Right cardiac atrium (tissue), 5 donors: ENCODE data around the gene PARVA. TPM values are rescaled to one million over a fixed set of nuclear protein-coding genes. Genes with fewer than 3 reads are reported as not detected.
A peak's percentile ranks its signal among the peaks of the same experiment; 100 is the strongest.

ENCODE experiments used
- ATAC-seq, 2 donors: fragments of 200-7000 bp; cut with Tn5 transposase; one replicate each; pipeline versions ENCODE4 v1.8.0 to v1.9.1; 2020; ENCODE audit warnings: moderate library complexity in 2 of 2, mild to moderate bottlenecking in 1 of 2
- DNase-seq, 3 donors: peaks; one replicate each; pipeline ENCODE4 v3.0.0-alpha.2; 2020
- H3K27ac ChIP-seq: one replicate; pipeline ENCODE4 v1.5.1; 2013; ENCODE audit warnings: mild to moderate bottlenecking, low read length, control low read depth, moderate library complexity
- H3K27me3 ChIP-seq: one replicate; pipeline ENCODE4 v1.6.1; 2013; ENCODE audit not compliant: control insufficient read depth, insufficient read depth
- H3K4me1 ChIP-seq: one replicate; pipeline ENCODE4 v1.6.1; 2013; ENCODE audit warnings: low read length; ENCODE audit not compliant: control insufficient read depth, insufficient read depth
- H3K4me3 ChIP-seq: one replicate; pipeline ENCODE4 v1.5.1; 2013; ENCODE audit warnings: low read length, control low read depth
- H3K9me3 ChIP-seq: one replicate; pipeline ENCODE4 v1.6.1; 2013; ENCODE audit warnings: low read length; ENCODE audit not compliant: control insufficient read depth
- WGBS: extraction: QIAGEN DNeasy Blood & Tissue Kit; methylation state at CpG from one replicate; pipeline ENCODE4 v1.1.7; 2013; 5-methylcytosine and 5-hydroxymethylcytosine counted together
- intact Hi-C, 4 donors: fragments of 100-400 bp; cut with DNase I; formaldehyde crosslinking; loops; one replicate each; pipeline versions ENCODE4 v1.11.0 to v1.14.0; 2022 to 2023
- polyA plus RNA-seq: library from polyadenylated mRNA; stranded (reverse); fragments of 200-250 nt; gene quantifications from one replicate; pipeline ENCODE4 v1.2.3, GENCODE V29; 2013
- total RNA-seq, 4 donors: library from RNA; stranded (reverse); fragmentation: NEBNext Ultra II Directional; extraction: Animal tissue kit (Norgen Biotek cat#: 25700); gene quantifications; one replicate each; pipeline ENCODE4 v1.2.1, GENCODE V29; 2021
- donor health status: healthy with polysubstance abuse.
- donor health status: DM: no; HTN: yes; CAD: no.
- donor health status: DM: no; HTN: no; CAD: no.
- donor health status: DM: no; HTN: yes; CAD: no; lungs with severe emphysema.
- donor health status: DM: yes; HTN: yes; CAD: no.

Gene PARVA
- total and polyA plus RNA-seq, 5 donors: 30.6 to 116 (median 71.2) TPM

DNA sequence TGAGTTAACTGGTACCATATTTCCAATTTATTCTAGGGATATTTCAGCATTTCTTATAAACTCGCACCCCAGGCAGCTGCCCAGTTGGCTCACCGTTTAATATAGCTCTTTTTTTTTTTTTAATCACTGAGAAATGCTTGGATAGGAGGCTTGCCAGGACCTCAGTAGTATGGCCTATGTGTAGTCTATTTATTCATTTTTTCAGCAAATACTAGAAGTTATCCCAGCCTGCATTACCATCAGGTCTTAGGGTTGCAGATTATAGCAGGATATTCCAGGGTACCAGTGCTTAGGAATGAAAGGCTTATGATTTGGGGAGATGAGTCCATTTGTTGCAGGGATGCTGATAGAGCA is 26.6 kb downstream of the PARVA start:
- Histone ChIP-seq H3K9me3 (no peaks in the 10 kb centered on the region), H3K4me1 (peaks cover 18% of the 10 kb centered on the region), H3K27me3 (no peaks in the 10 kb centered on the region), H3K27ac (no peak overlapping the region), H3K4me3 (no peak overlapping the region)
- ATAC-seq (no peak), DNase-seq (peak in 1 of 3 donors; percentile 50)
- intact Hi-C loops: no loop called here
- WGBS: 28% methylated on average over 2 of the region's 2 CpGs

DNA sequence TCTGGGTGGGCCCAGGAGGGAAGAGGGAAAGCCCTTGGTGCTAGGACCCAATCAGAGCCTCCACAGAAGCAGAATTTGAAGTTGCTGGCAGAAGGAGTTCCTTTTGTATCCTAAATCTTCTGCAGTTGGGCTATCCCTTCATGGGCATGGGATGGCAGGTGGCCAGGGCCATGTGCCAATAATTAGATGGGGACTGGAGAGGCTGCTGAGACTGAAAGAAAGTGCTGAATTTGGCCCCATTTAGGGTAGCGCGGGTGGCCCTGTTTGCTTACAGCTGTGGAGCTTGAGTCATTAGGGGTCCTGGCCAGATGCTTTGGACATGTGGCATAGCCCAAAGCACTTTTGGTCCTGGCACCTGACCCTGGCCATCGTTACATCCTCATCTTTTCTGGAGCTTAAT is 27.1 kb downstream of the PARVA start:
- Histone ChIP-seq H3K4me1 (peaks cover 18% of the 10 kb centered on the region), H3K27me3 (no peaks in the 10 kb centered on the region), H3K27ac (no peak overlapping the region), H3K4me3 (no peak overlapping the region), H3K9me3 (no peaks in the 10 kb centered on the region)
- DNase-seq (peak; percentile 26 to 64 (median 55)), ATAC-seq (peak; percentile 6 to 43)
- intact Hi-C loops: no loop called here
- WGBS: 57% methylated on average over 3 of the region's 3 CpGs

DNA sequence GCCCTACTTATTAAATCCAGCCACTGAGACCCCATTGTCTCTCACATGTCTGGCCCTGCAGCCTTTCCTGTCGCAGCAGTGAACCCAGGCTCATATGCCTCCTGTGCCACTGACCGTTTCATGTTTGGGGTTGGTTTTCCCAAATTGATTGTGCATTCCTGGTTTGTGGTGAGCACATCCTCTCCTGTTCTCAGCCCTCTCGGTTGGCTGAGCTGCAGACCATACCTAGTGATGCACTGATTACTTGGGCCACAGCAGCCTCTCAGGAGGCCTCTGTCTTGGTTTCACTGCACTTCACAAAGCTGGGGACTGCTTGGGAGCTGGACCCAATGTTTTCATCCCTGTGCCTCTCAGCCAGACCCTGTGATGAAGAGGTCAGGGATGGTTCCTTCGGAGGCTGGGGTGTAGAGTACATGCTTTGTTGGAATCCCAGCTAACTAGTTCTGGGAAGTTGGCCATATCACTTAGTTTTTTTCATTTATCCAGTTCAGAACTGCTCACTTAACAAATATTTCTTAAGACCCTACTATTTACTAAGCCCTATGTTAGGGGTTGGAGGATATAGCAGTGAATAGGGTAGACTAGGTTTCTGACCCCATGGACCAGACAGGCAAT is 30.9 kb downstream of the PARVA start:
- intact Hi-C loops: loop anchor here in 1 of 4 donors (5.0 kb wide), 1 partner anchor 484 kb away; no protein-coding TSS in a partner anchor
- H3K4me3 ChIP-seq: no peak overlapping the region
- 81% methylated on average over 4 of the region's 4 CpGs for WGBS
- H3K9me3 ChIP-seq: no peaks in the 10 kb centered on the region
- ATAC-seq: no peak
- peaks cover 25% of the 10 kb centered on the region for H3K4me1 ChIP-seq
- H3K27me3 ChIP-seq: no peaks in the 10 kb centered on the region
- DNase-seq: no peak
- H3K27ac ChIP-seq: no peak overlapping the region

DNA sequence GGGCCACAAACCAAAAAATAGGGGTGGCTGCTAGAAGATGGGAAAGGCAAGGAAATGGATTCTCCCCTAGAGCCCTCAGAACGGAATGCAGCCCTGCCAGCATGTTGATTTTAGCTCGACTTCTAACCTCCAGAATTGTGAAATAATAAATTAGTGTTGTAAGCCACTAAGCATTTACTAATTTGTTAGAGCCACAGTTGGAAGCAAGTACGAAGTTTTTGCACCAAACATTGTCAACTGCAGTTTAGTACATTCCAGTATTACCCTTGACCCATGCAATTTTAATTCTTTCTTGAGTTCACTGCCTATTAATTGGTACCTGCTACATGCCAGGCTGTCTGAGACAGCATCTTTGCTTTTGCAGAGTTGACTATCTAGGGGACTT is 32.2 kb downstream of the PARVA start:
- Histone ChIP-seq H3K9me3 (no peaks in the 10 kb centered on the region), H3K27ac (peak overlapping the region; percentile 1), H3K4me3 (no peak overlapping the region), H3K27me3 (no peaks in the 10 kb centered on the region), H3K4me1 (peaks cover 22% of the 10 kb centered on the region)
- ATAC-seq (no peak), DNase-seq (no peak)
- WGBS: 59% methylated on average over 3 of the region's 3 CpGs
- intact Hi-C loops: loop anchor here in 3 of 4 donors (5.0 to 10.0 kb wide), 4 partner anchors 75 to 488 kb away; no protein-coding TSS in a partner anchor

DNA sequence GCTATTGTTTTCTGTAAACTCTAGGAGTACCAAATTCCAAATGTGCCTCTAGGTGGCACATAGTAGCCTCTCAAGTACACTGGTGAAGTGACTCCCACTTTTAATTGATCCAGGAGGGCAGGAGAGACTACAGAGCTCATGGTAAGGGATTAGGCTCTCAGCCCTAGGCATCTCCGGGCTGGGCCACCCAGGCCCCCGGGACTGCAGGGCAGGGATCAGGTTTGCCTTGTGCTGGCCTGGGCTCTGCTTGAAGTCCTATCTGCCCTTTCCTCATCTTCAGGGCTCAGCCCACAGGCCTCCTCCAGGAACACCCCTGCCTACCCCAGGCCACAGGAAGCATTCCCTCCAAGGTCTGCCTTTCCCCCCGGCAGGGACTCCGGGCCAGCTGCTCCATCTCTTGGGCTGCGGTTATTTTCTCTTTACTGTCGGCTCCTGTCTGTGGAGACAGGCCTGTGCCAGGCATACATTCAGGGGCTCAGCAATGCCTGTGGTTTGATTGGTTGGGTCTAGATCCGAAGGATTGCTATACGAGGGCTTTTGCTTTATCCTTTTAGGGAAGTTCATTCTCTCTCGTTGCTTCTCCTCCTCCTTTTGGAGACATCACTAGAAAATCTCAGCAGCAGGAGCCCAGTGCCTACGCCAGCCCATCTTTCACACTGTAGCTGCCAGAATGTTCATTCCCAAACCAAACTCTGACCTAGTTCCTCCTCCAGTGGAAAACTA is 32.8 kb downstream of the PARVA start:
- Histone ChIP-seq H3K27ac (peak overlapping the region; percentile 1), H3K27me3 (no peaks in the 10 kb centered on the region), H3K4me3 (no peak overlapping the region), H3K4me1 (peaks cover 25% of the 10 kb centered on the region), H3K9me3 (no peaks in the 10 kb centered on the region)
- WGBS: 34% methylated on average over 10 of the region's 10 CpGs
- ATAC-seq: peak; percentile 34 to 44
- no peak for DNase-seq
- intact Hi-C loops: loop anchor here in 2 of 4 donors (5.0 to 10.0 kb wide), 3 partner anchors 75 to 487 kb away; no protein-coding TSS in a partner anchor

DNA sequence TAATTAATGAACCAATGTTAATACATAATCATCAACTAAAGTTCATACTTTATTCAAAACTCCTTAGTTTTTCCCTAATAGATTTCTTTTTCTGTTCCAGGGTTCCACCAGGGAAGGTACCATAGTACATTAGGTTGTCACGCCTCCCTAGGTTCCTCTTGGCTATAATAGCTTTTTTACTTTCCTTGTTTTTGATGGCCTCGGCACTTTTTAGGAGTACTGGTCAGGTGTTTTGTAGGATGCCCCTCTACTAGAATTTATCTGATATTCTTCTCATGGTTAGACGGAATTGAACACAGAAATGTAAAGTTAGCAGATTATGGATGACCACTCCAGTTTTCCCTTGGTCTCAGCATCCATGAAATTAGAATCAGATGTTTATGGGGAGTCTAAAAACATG is 34.0 kb downstream of the PARVA start:
- DNase-seq: no peak
- Histone ChIP-seq H3K9me3 (no peaks in the 10 kb centered on the region), H3K27me3 (no peaks in the 10 kb centered on the region), H3K4me3 (no peak overlapping the region), H3K27ac (no peak overlapping the region), H3K4me1 (peaks cover 25% of the 10 kb centered on the region)
- intact Hi-C loops: loop anchor here in 2 of 4 donors (5.0 to 10.0 kb wide), 3 partner anchors 73 to 486 kb away; no protein-coding TSS in a partner anchor
- no peak for ATAC-seq
- WGBS: 96% methylated on average over 3 of the region's 3 CpGs

DNA sequence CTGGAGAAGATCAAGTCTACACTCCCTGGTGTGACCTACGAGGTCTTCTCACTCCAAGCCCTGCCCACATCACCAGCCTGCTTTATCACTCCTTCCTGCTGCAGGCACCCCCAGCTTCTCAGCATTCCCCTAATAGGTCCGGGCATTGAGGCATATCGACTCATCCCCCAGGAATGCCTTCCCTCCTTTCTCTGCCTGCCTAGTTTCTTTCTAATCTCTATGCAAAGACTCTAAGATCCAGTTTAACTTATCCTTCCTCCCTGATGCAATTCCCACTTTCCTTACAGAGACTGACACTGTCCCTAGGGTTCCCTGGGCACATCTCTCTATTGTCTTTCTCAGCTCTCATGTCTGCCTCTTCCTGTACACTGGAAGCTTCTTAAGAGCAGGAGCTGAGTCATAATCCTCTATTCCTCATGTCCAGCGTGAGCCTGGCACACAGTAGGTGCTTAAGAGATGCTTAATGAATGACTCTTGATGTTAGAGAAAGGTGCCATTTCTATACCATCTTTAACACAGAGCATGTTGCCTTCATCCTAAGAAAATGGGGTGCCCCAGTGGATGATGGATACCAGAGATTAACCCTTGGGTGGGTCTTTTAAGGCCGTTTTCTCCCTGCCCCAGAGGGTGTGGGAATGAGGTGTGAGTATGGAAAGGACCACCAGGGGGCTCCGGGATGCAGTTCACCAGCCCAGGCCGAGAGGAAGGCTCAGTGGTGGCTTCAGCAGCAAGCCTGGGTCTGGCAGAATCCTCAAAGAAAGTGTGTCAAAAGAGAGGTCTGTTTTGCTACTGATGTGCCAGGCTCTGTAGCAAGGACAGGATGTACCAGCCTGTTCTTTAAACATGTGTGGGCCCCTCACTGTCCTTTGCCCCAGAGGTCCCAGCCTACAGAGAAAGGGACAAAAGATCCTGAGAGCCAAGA is 34.7 kb downstream of the PARVA start:
- Histone ChIP-seq H3K4me1 (peaks cover 25% of the 10 kb centered on the region), H3K9me3 (no peaks in the 10 kb centered on the region), H3K27me3 (no peaks in the 10 kb centered on the region), H3K27ac (peak overlapping the region; percentile 28), H3K4me3 (no peak overlapping the region)
- peak; percentile 78 to 86 for ATAC-seq
- DNase-seq: peak; percentile 70 to 83 (median 78)
- 34% methylated on average over 7 of the region's 7 CpGs for WGBS
- intact Hi-C loops: loop anchor here in 2 of 4 donors (5.0 to 10.0 kb wide), 3 partner anchors 73 to 485 kb away; no protein-coding TSS in a partner anchor

DNA sequence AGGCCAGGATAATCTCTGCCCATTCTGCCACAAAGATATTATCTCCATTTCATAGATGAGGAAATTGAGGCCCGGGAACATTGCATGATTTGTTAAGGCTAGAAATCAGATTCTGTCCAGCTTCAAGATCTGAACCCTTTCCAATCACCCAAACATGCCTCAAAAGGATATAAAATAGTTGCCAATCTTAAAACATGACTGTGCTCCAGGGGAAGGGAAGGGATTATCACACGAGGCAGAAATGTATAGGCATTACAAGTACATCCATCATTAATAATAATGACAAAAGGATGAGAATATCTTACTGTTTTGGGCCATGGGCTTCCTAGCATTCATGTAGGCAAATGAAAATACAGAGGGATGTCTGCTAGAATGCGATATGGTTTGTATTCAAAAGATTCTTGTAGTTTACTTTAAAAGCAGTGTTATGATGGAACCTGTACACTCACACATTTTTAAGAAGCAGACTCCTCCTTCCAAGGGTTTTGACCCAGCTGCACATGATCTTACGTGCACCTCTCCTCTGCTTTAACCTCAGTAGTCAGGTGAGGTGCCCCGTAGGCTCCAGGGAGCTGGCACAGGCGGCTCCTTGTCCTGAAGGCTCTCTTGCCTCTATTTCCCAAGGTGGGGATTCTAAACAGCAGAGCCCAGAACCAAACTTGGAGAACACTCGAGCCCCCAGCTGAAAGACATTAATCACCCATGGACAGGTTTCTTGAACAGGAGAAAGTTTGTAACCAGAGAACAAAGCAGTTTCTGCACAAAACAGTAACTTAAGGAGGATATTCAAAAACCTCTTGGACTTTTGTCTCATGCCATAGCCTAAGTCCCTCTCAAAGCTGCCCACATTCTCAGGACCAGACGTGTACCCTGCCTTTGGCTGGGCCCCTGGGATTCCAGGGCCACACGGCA is 36.0 kb downstream of the PARVA start:
- Histone ChIP-seq H3K4me3 (no peak overlapping the region), H3K9me3 (no peaks in the 10 kb centered on the region), H3K4me1 (peaks cover 23% of the 10 kb centered on the region), H3K27ac (no peak overlapping the region), H3K27me3 (no peaks in the 10 kb centered on the region)
- DNase-seq (no peak), ATAC-seq (no peak)
- 69% methylated on average over 9 of the region's 9 CpGs for WGBS
- intact Hi-C loops: loop anchor here in 2 of 4 donors (5.0 to 10.0 kb wide), 3 partner anchors 71 to 484 kb away; no protein-coding TSS in a partner anchor

DNA sequence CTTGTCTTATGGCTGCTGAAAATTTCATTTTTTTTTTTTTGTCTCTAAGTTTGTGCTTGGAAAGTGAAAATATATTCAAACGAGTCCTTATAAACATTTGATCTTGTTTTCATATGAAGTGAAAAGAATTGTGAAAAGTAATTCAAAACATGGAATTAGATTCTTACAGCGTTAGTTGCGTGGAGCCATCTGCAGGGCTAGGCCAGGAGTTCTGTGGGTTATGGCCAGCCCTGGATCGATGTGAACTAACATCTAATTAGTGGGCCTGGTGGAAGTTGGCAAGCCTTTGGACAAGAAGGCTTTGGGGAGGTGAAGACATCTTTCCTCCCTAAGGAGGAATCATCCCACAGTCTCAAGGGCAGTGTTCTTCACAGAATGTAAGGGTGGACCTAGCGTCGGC is 37.2 kb downstream of the PARVA start:
- peaks cover 23% of the 10 kb centered on the region for H3K4me1 ChIP-seq
- no peak overlapping the region for H3K27ac ChIP-seq
- 78% methylated on average over 6 of the region's 6 CpGs for WGBS
- ATAC-seq (no peak), DNase-seq (no peak)
- intact Hi-C loops: loop anchor here in 2 of 4 donors (5.0 to 10.0 kb wide), 3 partner anchors 70 to 483 kb away; no protein-coding TSS in a partner anchor
- no peaks in the 10 kb centered on the region for H3K27me3 ChIP-seq
- H3K4me3 ChIP-seq: no peak overlapping the region
- H3K9me3 ChIP-seq: no peaks in the 10 kb centered on the region
